K562 (cell line): ENCODE data around the gene MAGIX. TPM values are rescaled to one million over a fixed set of nuclear protein-coding genes. Genes with fewer than 3 reads are reported as not detected.
A peak's percentile ranks its signal among the peaks of the same experiment; 100 is the strongest.

Source experiments
- ATAC-seq: fragments of 200-7000 bp; cut with Tn5 transposase; 3 replicates; pipeline ENCODE4 v1.9.1; 2020; ENCODE audit warnings: moderate library complexity
- BruUV-seq: library from RNA; stranded (reverse); fragments of 400-500 nt; replicated peaks from 2 replicates; lab custom pipeline; 2021; lab: Mats Ljungman, UMichigan
- CTCF ChIA-PET: fragments of 300-600 bp; formaldehyde crosslinking; extraction: SDS; loops from one replicate; lab custom pipeline; 2021; ENCODE audit warnings: low intra/inter-chr PET ratio; lab: Yijun Ruan, JAX
- POLR2A ChIA-PET: fragments of 300-600, 350-650 bp; sonication (Branson Sonifier 250); formaldehyde crosslinking; extraction: SDS; loops from one replicate; lab custom pipeline; 2021; ENCODE audit warnings: antibody characterized with exemption, inconsistent platforms; lab: Yijun Ruan, JAX
- DNase-seq, 4 experiments: peaks; one replicate each; pipeline versions ENCODE4 v3.0.0 to v3.0.0-alpha.2; 2011 to 2018; ENCODE audit warnings: low spot score in 3 of 4, mixed read lengths in 3 of 4; ENCODE audit errors: extremely low read depth in 1 of 4
- FAIRE-seq: peaks from 2 replicates; lab custom pipeline; 2011; peaks lifted over from hg19 to GRCh38; lab: Jason Lieb, UNC
- H2AFZ ChIP-seq: 2 replicates; pipeline ENCODE4 v1.6.0; 2011; ENCODE audit warnings: low read depth, low read length, control low read depth, inconsistent platforms
- H3K27ac ChIP-seq: fragments of 200-600 bp; 3 replicates; pipeline ENCODE4 v1.8.0; 2011; ENCODE audit warnings: low read depth, mild to moderate bottlenecking, control low read depth, inconsistent platforms, low read length, moderate library complexity, mixed read lengths; ENCODE audit errors: extremely low read depth
- H3K27me3 ChIP-seq, 2 experiments: fragments of 300-600 bp in 1 of 2; 2 replicates in 1 of 2; 3 replicates in 1 of 2; pipeline versions ENCODE4 v1.6.0 to v1.8.0; 2011; ENCODE audit warnings: inconsistent platforms in 2 of 2, low read length in 2 of 2, mild to moderate bottlenecking in 1 of 2, mixed read lengths in 1 of 2, moderate library complexity in 1 of 2; ENCODE audit not compliant: control insufficient read depth in 2 of 2, insufficient read depth in 2 of 2
- H3K36me3 ChIP-seq: fragments of 300-600 bp; 3 replicates; pipeline ENCODE4 v1.8.0; 2011; ENCODE audit warnings: mild to moderate bottlenecking, low read length, inconsistent platforms; ENCODE audit not compliant: control insufficient read depth, insufficient read depth
- H3K4me1 ChIP-seq, 2 experiments: fragments of 200-600 bp in 1 of 2; replicated peaks in 1 of 2; 2 replicates in 1 of 2; 3 replicates in 1 of 2; pipeline versions ENCODE4 v1.5.1 to v1.8.0; 2011; ENCODE audit warnings: inconsistent platforms in 2 of 2, low read length in 2 of 2, mild to moderate bottlenecking in 1 of 2, mixed read lengths in 1 of 2, moderate library complexity in 1 of 2; ENCODE audit not compliant: control insufficient read depth in 2 of 2, insufficient read depth in 2 of 2
- H3K4me2 ChIP-seq: 2 replicates; pipeline ENCODE4 v1.6.1; 2011; ENCODE audit warnings: low read length, control low read depth, inconsistent platforms, mixed read lengths; ENCODE audit not compliant: insufficient read depth
- H3K4me3 ChIP-seq: fragments of 200-600 bp; sonication (generic), shearing (Covaris generic); 2 replicates; pipeline ENCODE4 v1.5.1; 2016; ENCODE audit warnings: control low read depth, inconsistent platforms
- H3K79me2 ChIP-seq: fragments of 200-600 bp; 3 replicates; pipeline ENCODE4 v1.8.0; 2011; ENCODE audit warnings: low read length, inconsistent platforms; ENCODE audit not compliant: control insufficient read depth, insufficient read depth
- H3K9ac ChIP-seq, 2 experiments: 2 replicates each; pipeline versions ENCODE4 v1.6.0 to v1.6.1; 2011; ENCODE audit warnings: low read depth in 2 of 2, low read length in 2 of 2, control low read depth in 1 of 2, inconsistent platforms in 1 of 2, mild to moderate bottlenecking in 1 of 2, mixed read lengths in 1 of 2; ENCODE audit not compliant: insufficient read depth in 1 of 2
- H3K9me1 ChIP-seq: one replicate; pipeline ENCODE4 v1.6.0; 2011; ENCODE audit warnings: inconsistent platforms, mild to moderate bottlenecking, low read length, moderate library complexity; ENCODE audit not compliant: control insufficient read depth, insufficient read depth
- H3K9me3 ChIP-seq: replicated peaks from 2 replicates; pipeline ENCODE4 v1.5.1; 2011; ENCODE audit warnings: low read depth, low read length, inconsistent platforms; ENCODE audit not compliant: control insufficient read depth, insufficient read depth
- H4K20me1 ChIP-seq: replicated peaks from 2 replicates; pipeline ENCODE4 v1.6.1; 2011; ENCODE audit warnings: low read length, inconsistent platforms, mixed read lengths; ENCODE audit not compliant: control insufficient read depth, insufficient read depth
- ARNT ChIP-seq, 2 experiments: fragments of 450-650 bp; IDR thresholded peaks; 2 replicates each; pipeline ENCODE4 v1.6.1; 2016; ENCODE audit warnings: mild to moderate bottlenecking in 1 of 2
- BMI1 ChIP-seq: fragments of 150-350 bp; IDR thresholded peaks from 2 replicates; pipeline ENCODE4 v1.6.1; 2014; ENCODE audit warnings: low read length
- DIDO1 ChIP-seq: fragments of 450-650 bp; IDR thresholded peaks from 2 replicates; pipeline ENCODE4 v1.6.1; 2016; ENCODE audit warnings: low read depth, missing biosample characterization, missing genetic modification characterization
- KDM4B ChIP-seq, 2 experiments: fragments of 450-650 bp in 1 of 2; sonication (generic) in 1 of 2; IDR thresholded peaks; 2 replicates each; pipeline ENCODE4 v1.6.1; 2016 to 2017; ENCODE audit warnings: borderline replicate concordance in 2 of 2, antibody characterized with exemption in 1 of 2, low read depth in 1 of 2, mild to moderate bottlenecking in 1 of 2
- MTA1 ChIP-seq: fragments of 450-650 bp; IDR thresholded peaks from 2 replicates; pipeline ENCODE4 v1.6.1; 2017; ENCODE audit warnings: borderline replicate concordance
- SMAD3 ChIP-seq: fragments of 450-650 bp; formaldehyde crosslinking; conservative IDR thresholded peaks from 2 replicates; pipeline ENCODE4 v1.4.0; 2020; ENCODE audit warnings: mild to moderate bottlenecking
- TCF7 ChIP-seq: sonication (generic); IDR thresholded peaks from 2 replicates; pipeline ENCODE4 v1.6.1; 2016; ENCODE audit warnings: antibody characterized with exemption, borderline replicate concordance
- TRIM25 ChIP-seq: fragments of 450-650 bp; IDR thresholded peaks from 2 replicates; pipeline ENCODE4 v1.7.0; 2016; ENCODE audit warnings: borderline replicate concordance
- XRCC4 ChIP-seq: IDR thresholded peaks from one replicate; pipeline ENCODE4 v1.6.1; 2011; ENCODE audit not compliant: insufficient read depth, insufficient read length; ENCODE audit errors: extremely low read depth
- ZKSCAN1 ChIP-seq: fragments of 150-350 bp; IDR thresholded peaks from 2 replicates; pipeline ENCODE4 v1.6.1; 2016; ENCODE audit warnings: low read depth, low read length
- ZNF395 ChIP-seq: fragments of 200-800 bp; sonication (Bioruptor generic); IDR thresholded peaks from 2 replicates; pipeline ENCODE4 v1.6.1; 2017; ENCODE audit warnings: missing genetic modification characterization, missing compliant biosample characterization
- ZSCAN32 ChIP-seq: fragments of 450-650 bp; formaldehyde crosslinking; IDR thresholded peaks from 2 replicates; pipeline ENCODE4 v1.4.0; 2020; ENCODE audit warnings: mild to moderate bottlenecking, moderate library complexity
- WGBS: fragments of 100-300 bp; shearing (Covaris generic); methylation state at CpG from one replicate; pipeline ENCODE4 v1.1.6; 2016; ENCODE audit warnings: low coverage, mixed read lengths; ENCODE audit not compliant: insufficient coverage; ENCODE audit errors: missing lambda C conversion rate; 5-methylcytosine and 5-hydroxymethylcytosine counted together
- in situ Hi-C: fragments of 300-500 bp; cut with MboI; formaldehyde crosslinking; loops from 4 replicates; pipeline ENCODE4 v1.15.0; 2018; ENCODE audit warnings: inconsistent platforms, mixed read lengths
- intact Hi-C: fragments of 100-400 bp; cut with micrococcal nuclease; formaldehyde crosslinking; loops from 2 replicates; pipeline ENCODE4 v1.14.2; 2022
- polyA plus RNA-seq, 8 experiments: library from polyadenylated mRNA; depleted of rRNA in 4 of 8; stranded (reverse) in 5 of 8; unstranded in 3 of 8; fragments of >200 nt; fragmentation: Nextera tagmentation in 2 of 8; fragmentation: Illumina TruSeq in 1 of 8; extraction: Ambion mirVana in 2 of 8; extraction: Trizol in 1 of 8; gene quantifications; 2 replicates each; pipeline versions ENCODE4 v1.2.1 to v1.2.3, GENCODE V29; 2011 to 2014; ENCODE audit warnings: inconsistent platforms in 1 of 8, missing spikeins in 1 of 8
- total RNA-seq, 7 experiments: library from RNA; depleted of rRNA in 6 of 7; stranded (reverse); fragments of >200 nt in 6 of 7; fragmentation: Illumina TruSeq in 2 of 7; extraction: Trizol in 2 of 7; gene quantifications; 2 replicates each; pipeline versions ENCODE4 v1.2.1 to v1.2.3, GENCODE V29; 2011 to 2021; ENCODE audit warnings: low replicate concordance in 1 of 7
- TF ChIP-seq, protein P1 (sequence below), 2 experiments: fragments of 450-650 bp; conservative IDR thresholded peaks; 2 replicates each; pipeline ENCODE4 v1.6.1; 2017; ENCODE audit warnings: mild to moderate bottlenecking in 2 of 2, moderate library complexity in 2 of 2

The MAGIX gene
- total and polyA plus RNA-seq, 9 of the 15 experiments (the other 6 are each of a cell fraction or from before 2014, with no cell fraction given) = 0.08 to 3.5 (median 0.47) TPM

GRCh38 chrX:49174723-49175122 is 12.2 kb downstream of the MAGIX start (continued):
- TF ChIP-seq, protein P1, sequence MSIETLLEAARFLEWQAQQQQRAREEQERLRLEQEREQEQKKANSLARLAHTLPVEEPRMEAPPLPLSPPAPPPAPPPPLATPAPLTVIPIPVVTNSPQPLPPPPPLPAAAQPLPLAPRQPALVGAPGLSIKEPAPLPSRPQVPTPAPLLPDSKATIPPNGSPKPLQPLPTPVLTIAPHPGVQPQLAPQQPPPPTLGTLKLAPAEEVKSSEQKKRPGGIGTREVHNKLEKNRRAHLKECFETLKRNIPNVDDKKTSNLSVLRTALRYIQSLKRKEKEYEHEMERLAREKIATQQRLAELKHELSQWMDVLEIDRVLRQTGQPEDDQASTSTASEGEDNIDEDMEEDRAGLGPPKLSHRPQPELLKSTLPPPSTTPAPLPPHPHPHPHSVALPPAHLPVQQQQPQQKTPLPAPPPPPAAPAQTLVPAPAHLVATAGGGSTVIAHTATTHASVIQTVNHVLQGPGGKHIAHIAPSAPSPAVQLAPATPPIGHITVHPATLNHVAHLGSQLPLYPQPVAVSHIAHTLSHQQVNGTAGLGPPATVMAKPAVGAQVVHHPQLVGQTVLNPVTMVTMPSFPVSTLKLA (conservative IDR thresholded peaks at IDR 0.05) = 0 out of 4 replicates have a peak, but pooled peaks of 1 of the 2 experiments have one; percentile 10

- ChIA-PET POLR2A (interaction anchor here (0.7 to 0.9 kb wide), 2 partner anchors 9 to 22 kb away, joined by 3 to 5 read pairs; no protein-coding TSS in a partner anchor), CTCF (no interaction called here)
- Histone ChIP-seq H3K4me3 (no peak overlapping the region), H3K27me3 (no peaks in the 10 kb centered on the region), H2AFZ (no peak overlapping the region), H3K27ac (peak overlapping the region; percentile 55; the same call in 2 of the 3 replicates), H3K9me1 (peaks cover 3% of the 10 kb centered on the region), H3K79me2 (peaks cover 30% of the 10 kb centered on the region), H3K9me3 (no peaks in the 10 kb centered on the region), H3K36me3 (peaks cover 73% of the 10 kb centered on the region; the same call in 2 of the 3 replicates), H3K4me2 (no peak overlapping the region; the same call in 1 of the 2 replicates), H3K4me1 (peaks cover 33 to 62% of the 10 kb centered on the region in 2 experiments), H3K9ac (peak overlapping the region in 1 of 2 experiments; percentile 71; a peak in 2 of 4 replicates), H4K20me1 (no peaks in the 10 kb centered on the region; the same call in 1 of the 2 replicates)
- no TSS peak for BruUV-seq
- ATAC-seq (peak; percentile 76), DNase-seq (peak in 3 of 4 experiments; percentile 47 to 80 (median 69)), FAIRE-seq (peak; percentile 63)
- intact Hi-C loops = loop anchor here (2.0 to 10.0 kb wide), 4 partner anchors 53 to 371 kb away; partner anchors contain the start of genes GPKOW, HDAC6, OTUD5 and TFE3
- WGBS = 47% methylated on average over 8 of the region's 43 CpGs
- in situ Hi-C loops = no loop called here
- TF ChIP-seq MTA1 = no peak
- no peak for TF ChIP-seq BMI1
- TF ChIP-seq ZNF395 (CRISPR knock-in tag) = no peak
- TF ChIP-seq XRCC4 = no peak
- TF ChIP-seq KDM4B (IDR thresholded peaks at IDR 0.05; ENCODE audit: borderline replicate concordance in 2 of 2, low read depth in 1 of 2) = 0 out of 4 replicates have a peak, but pooled peaks of 1 of the 2 experiments have one; percentile 35
- TF ChIP-seq TCF7 = no peak
- no peak for TF ChIP-seq TRIM25
- TF ChIP-seq ZKSCAN1 = no peak
- TF ChIP-seq DIDO1 (tag) = no peak
- no peak for TF ChIP-seq SMAD3 (CRISPR knock-in tag)
- no peak for TF ChIP-seq ARNT (IDR thresholded peaks at IDR 0.05)
- TF ChIP-seq ZSCAN32 (CRISPR knock-in tag) = no peak
Observed at GRCh38 chrX:49175435-49176274, 13.1 kb downstream of the MAGIX start.
